DND-41 (cell line): ENCODE data around the gene FAM83G.
"Not testable (repeated sequence)": the region's sequence is repeated elsewhere in the genome, so short reads cannot be mapped to it uniquely, and the experiment has no call there.

ENCODE experiments used
- CTCF ChIP-seq: IDR thresholded peaks from 2 replicates; pipeline ENCODE4 v1.5.1; 2012; ENCODE audit warnings: borderline replicate concordance, low read length, moderate library complexity, mild to moderate bottlenecking; ENCODE audit not compliant: poor library complexity, severe bottlenecking; ENCODE audit errors: extremely low read depth
- EZH2 ChIP-seq: IDR thresholded peaks from 3 replicates; pipeline ENCODE4 v1.6.1; 2012; ENCODE audit warnings: borderline replicate concordance, low read depth, mild to moderate bottlenecking, moderate library complexity, low read length, inconsistent platforms; ENCODE audit not compliant: severe bottlenecking

GRCh38 chr17:19041871-19042270, 37.3 kb upstream of the FAM83G start:
- not testable (repeated sequence) for TF ChIP-seq CTCF, EZH2
